Adrenal gland (tissue), 5 donors: ENCODE results near the gene TPT1.

Source experiments
- CTCF ChIP-seq, 6 experiments: fragments of 450-650 bp in 4 of 6; fragments of 200-600 bp in 2 of 6; sonication (generic) in 1 of 6; IDR thresholded peaks; 1 replicate in 5 of 6; 2 replicates in 1 of 6; pipeline versions ENCODE4 v1.5.1 to v1.8.0; 2016 to 2021; ENCODE audit warnings: antibody characterized with exemption in 6 of 6, mild to moderate bottlenecking in 2 of 6, moderate library complexity in 1 of 6
- POLR2A ChIP-seq, 2 donors: fragments of 450-650 bp; IDR thresholded peaks; one replicate each; pipeline ENCODE4 v1.6.1; 2017; ENCODE audit warnings: antibody characterized with exemption in 2 of 2, mild to moderate bottlenecking in 2 of 2, moderate library complexity in 1 of 2
- donor health status: DM: no; HTN: no; CAD: no.

- no peak for TF ChIP-seq CTCF (IDR thresholded peaks at IDR 0.05)
- TF ChIP-seq POLR2A (IDR thresholded peaks at IDR 0.05) = no peak
Measured at GRCh38 chr13:45350152-45350551, 9.2 kb upstream of the TPT1 start.
